ENCODE data around the gene ZNF614.

DNA sequence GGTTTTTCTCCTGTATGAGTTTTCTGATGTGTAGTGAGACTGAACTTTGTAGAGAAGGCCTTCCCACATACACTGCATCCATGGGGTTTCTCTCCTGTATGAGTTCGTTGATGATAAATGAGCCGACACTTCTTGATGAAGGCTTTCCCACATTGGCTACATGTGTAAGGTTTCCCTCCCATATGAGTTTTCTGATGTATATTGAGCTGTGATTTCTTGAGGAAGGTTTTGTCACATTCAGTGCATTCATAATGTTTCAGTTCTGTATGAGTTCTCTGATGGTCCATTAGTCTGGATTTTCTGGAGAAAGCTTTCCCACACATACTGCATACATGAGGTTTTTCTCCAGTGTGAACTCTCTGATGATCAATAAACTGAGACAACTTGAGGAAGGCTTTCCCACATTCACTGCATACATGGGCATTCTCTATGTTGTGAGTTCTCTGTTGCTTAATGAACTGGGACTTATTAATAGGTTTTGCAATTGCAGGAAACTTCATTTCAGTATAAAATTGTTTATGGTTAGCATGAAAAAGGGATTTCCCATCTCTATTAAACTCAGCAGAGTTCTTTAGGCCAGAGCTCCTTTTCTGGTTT, 34.0 kb downstream of the ZNF614 start:
- TF ChIP-seq POLR2AphosphoS5 (IDR thresholded peaks at IDR 0.05; ENCODE audit: low read depth) (no peak), GABPA (IDR thresholded peaks at IDR 0.05; ENCODE audit: low read depth) (no peak)
- TF ChIP-seq, protein P1, sequence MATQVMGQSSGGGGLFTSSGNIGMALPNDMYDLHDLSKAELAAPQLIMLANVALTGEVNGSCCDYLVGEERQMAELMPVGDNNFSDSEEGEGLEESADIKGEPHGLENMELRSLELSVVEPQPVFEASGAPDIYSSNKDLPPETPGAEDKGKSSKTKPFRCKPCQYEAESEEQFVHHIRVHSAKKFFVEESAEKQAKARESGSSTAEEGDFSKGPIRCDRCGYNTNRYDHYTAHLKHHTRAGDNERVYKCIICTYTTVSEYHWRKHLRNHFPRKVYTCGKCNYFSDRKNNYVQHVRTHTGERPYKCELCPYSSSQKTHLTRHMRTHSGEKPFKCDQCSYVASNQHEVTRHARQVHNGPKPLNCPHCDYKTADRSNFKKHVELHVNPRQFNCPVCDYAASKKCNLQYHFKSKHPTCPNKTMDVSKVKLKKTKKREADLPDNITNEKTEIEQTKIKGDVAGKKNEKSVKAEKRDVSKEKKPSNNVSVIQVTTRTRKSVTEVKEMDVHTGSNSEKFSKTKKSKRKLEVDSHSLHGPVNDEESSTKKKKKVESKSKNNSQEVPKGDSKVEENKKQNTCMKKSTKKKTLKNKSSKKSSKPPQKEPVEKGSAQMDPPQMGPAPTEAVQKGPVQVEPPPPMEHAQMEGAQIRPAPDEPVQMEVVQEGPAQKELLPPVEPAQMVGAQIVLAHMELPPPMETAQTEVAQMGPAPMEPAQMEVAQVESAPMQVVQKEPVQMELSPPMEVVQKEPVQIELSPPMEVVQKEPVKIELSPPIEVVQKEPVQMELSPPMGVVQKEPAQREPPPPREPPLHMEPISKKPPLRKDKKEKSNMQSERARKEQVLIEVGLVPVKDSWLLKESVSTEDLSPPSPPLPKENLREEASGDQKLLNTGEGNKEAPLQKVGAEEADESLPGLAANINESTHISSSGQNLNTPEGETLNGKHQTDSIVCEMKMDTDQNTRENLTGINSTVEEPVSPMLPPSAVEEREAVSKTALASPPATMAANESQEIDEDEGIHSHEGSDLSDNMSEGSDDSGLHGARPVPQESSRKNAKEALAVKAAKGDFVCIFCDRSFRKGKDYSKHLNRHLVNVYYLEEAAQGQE (IDR thresholded peaks at IDR 0.05; ENCODE audit: insufficient replicate concordance, low read depth): no peak
- TF ChIP-seq, protein P2, sequence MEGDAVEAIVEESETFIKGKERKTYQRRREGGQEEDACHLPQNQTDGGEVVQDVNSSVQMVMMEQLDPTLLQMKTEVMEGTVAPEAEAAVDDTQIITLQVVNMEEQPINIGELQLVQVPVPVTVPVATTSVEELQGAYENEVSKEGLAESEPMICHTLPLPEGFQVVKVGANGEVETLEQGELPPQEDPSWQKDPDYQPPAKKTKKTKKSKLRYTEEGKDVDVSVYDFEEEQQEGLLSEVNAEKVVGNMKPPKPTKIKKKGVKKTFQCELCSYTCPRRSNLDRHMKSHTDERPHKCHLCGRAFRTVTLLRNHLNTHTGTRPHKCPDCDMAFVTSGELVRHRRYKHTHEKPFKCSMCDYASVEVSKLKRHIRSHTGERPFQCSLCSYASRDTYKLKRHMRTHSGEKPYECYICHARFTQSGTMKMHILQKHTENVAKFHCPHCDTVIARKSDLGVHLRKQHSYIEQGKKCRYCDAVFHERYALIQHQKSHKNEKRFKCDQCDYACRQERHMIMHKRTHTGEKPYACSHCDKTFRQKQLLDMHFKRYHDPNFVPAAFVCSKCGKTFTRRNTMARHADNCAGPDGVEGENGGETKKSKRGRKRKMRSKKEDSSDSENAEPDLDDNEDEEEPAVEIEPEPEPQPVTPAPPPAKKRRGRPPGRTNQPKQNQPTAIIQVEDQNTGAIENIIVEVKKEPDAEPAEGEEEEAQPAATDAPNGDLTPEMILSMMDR (IDR thresholded peaks at IDR 0.05; ENCODE audit: insufficient read depth, low read length): no peak
